ENCODE measurements around the gene RAB18.
"Not testable (repeated sequence)": the region's sequence is repeated elsewhere in the genome, so short reads cannot be mapped to it uniquely, and the experiment has no call there.

The RAB18 gene

GRCh38 chr10:27550823-27551222 lies 46.7 kb downstream of the RAB18 start:
- no peak overlapping the region for H3K27ac ChIP-seq
- no peak for TF ChIP-seq CTCF (IDR thresholded peaks at IDR 0.05)
- no peak for TF ChIP-seq ZFX (IDR thresholded peaks at IDR 0.05; ENCODE audit: borderline replicate concordance)

DNA sequence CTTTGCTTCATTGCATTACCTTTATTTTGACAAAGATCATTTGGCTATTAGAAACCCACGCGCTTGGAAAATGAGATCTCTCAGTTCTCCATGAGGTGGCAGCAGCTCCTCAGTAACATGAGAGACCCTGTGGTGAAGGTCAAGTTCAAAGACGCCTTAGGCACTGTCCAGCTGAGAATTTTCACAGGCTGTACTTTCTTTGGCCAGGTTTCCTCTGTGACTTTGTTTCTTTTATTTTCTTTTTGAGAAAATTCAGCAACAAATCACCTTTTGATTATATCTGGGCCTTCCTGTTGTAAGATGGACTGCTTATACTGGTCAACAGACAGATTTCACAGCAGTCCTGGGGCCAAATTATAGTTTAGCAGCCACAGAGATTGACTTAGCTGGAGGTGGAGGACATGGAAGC lies 54.5 kb downstream of the RAB18 start:
- H3K27ac ChIP-seq, result no peak overlapping the region
- TF ChIP-seq ZFX (IDR thresholded peaks at IDR 0.05; ENCODE audit: borderline replicate concordance) (no peak), CTCF (IDR thresholded peaks at IDR 0.05) (peak; percentile 83)

GRCh38 chr10:27561334-27561733 lies 57.2 kb downstream of the RAB18 start:
- H3K27ac ChIP-seq, result no peak overlapping the region
- TF ChIP-seq ZFX (IDR thresholded peaks at IDR 0.05; ENCODE audit: borderline replicate concordance), result no peak

DNA sequence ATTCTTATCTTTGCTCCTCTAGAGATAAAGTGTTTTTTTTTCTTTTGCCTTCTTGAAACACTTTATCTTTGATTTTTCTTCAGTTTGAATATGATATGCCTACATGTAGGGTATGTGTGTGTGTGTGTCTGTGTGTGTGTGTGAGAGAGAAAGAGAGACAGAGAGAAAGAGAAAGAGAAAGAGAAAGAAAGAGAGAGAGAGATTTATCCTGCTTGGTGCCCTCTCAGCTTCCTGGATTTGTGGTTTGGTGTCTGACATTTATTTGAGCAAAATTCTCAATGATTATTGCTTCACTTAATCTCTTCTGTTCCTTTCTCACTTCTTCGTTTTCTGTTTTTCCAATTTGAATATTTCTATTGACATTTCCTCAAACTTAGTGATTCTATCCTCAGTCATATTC lies 60.3 kb downstream of the RAB18 start:
- no peak overlapping the region for H3K27ac ChIP-seq
- TF ChIP-seq CTCF (IDR thresholded peaks at IDR 0.05) (no peak), ZFX (IDR thresholded peaks at IDR 0.05; ENCODE audit: borderline replicate concordance) (no peak)

GRCh38 chr10:27564880-27565279 lies 60.8 kb downstream of the RAB18 start:
- H3K27ac ChIP-seq, result no peak overlapping the region
- TF ChIP-seq ZFX (IDR thresholded peaks at IDR 0.05; ENCODE audit: borderline replicate concordance), result no peak
- TF ChIP-seq CTCF (IDR thresholded peaks at IDR 0.05), result no peak

- H3K27ac ChIP-seq, result no peak overlapping the region
- TF ChIP-seq ZFX (IDR thresholded peaks at IDR 0.05; ENCODE audit: borderline replicate concordance) (no peak), CTCF (IDR thresholded peaks at IDR 0.05) (no peak)
These were observed 64.4 kb downstream of the RAB18 start for GRCh38 chr10:27568196-27569175.

DNA sequence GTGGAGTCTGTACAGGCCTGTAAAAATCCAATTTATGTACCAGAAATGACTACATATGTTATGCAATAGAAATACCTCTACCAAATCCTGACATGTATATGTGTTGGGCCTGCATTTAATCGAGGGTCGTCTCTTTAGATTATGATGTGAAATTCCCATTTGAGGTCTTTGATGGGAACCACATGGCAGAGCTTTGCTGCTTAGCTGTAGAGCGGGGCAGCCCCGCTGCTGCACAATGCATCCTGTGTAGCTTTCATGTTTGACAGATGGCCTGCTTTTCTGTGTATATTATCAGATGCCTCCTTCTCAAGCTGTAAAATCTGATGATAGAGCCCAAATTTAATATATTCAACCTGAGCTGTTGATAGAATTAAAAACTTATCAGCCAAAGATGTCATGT lies 65.8 kb downstream of the RAB18 start:
- TF ChIP-seq ZFX (IDR thresholded peaks at IDR 0.05; ENCODE audit: borderline replicate concordance), result no peak
- no peak for TF ChIP-seq CTCF (IDR thresholded peaks at IDR 0.05)
- H3K27ac ChIP-seq, result no peak overlapping the region

- H3K27ac ChIP-seq, result not testable (repeated sequence)
These were observed 72.9 kb downstream of the RAB18 start for GRCh38 chr10:27577038-27577437.

Data from 22Rv1 (cell line).